AG09319 (cell line): ENCODE results near the gene C9orf43.

Source experiments
- DNase-seq: peaks from one replicate; pipeline ENCODE4 v3.0.0-alpha.2; 2010; ENCODE audit warnings: low read depth; ENCODE audit errors: extremely low read depth
- CTCF ChIP-seq: IDR thresholded peaks from 2 replicates; pipeline ENCODE4 v1.5.1; 2011; ENCODE audit warnings: low read depth, mild to moderate bottlenecking, inconsistent platforms, low read length, moderate library complexity

Gene C9orf43

GRCh38 chr9:113464286-113464660 lies 53.7 kb downstream of the C9orf43 start:
- TF ChIP-seq CTCF, result no peak

GRCh38 chr9:113465599-113466140 lies 55.1 kb downstream of the C9orf43 start:
- TF ChIP-seq CTCF, result no peak
- no peak for DNase-seq

More at GRCh38 chr9:113464286-113464660, 53.7 kb downstream of the C9orf43 start:
- no peak for DNase-seq

- no peak for TF ChIP-seq CTCF
- no peak for DNase-seq
Measured at GRCh38 chr9:113467183-113467582, 56.6 kb downstream of the C9orf43 start.

GRCh38 chr9:113468716-113469448 lies 58.3 kb downstream of the C9orf43 start:
- TF ChIP-seq CTCF, result no peak
- no peak for DNase-seq

- no peak for DNase-seq
- no peak for TF ChIP-seq CTCF
Measured at GRCh38 chr9:113471143-113471542, 60.6 kb downstream of the C9orf43 start.

- DNase-seq, result no peak
- TF ChIP-seq CTCF, result no peak
Measured at GRCh38 chr9:113471566-113471965, 61.0 kb downstream of the C9orf43 start.

- DNase-seq, result no peak
- TF ChIP-seq CTCF, result no peak
Measured at GRCh38 chr9:113472199-113472598, 61.7 kb downstream of the C9orf43 start.
